ENCODE results near the gene SRD5A1.

The SRD5A1 gene

DNA sequence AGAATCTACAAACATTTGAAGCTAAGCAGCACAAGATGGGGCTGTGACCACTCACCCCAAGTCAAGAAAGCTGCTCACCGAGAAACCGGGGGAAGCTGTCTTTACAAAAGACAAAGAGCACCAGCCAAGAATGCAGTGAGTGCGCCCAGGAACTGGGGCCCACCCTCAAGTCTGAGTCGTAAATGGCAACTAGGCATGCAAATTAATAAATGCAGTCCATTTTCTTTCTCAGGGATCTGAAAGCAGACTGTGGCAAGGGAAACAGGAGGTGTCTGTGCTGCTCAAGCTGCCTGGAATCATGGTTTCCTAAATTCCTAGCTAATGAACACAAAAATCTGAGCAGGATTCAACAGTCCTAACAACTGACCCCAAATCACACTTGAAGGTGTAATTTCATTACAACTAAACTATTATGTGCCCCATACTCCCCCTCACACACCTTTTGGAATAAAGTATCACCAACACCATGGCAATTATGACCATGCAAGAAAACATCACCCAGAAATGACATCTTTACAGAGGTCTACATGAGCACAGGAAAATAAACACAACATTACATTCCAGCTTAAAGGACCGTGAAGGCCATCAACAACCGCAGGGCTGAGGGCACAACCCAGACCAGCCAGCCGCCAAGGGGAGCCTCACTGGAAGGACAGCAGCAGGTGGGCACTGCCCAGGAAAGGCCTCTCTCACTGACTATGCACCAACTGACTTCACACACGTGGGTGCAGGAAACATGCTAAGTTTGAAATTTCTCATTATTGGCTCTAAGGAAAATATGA, 18.0 kb upstream of the SRD5A1 start:
- no peaks in the 10 kb centered on the region for H3K27me3 ChIP-seq (ENCODE audit: control insufficient read depth, insufficient read depth, low read length)
- peaks cover 17% of the 10 kb centered on the region for H3K79me2 ChIP-seq
- H3K4me3 ChIP-seq (ENCODE audit: low read depth, low read length), result no peak overlapping the region
- no peak overlapping the region for H3K27ac ChIP-seq
- H2AFZ ChIP-seq, result no peak overlapping the region
- H3K4me2 ChIP-seq (ENCODE audit: low read length), result no peak overlapping the region
- H3K36me3 ChIP-seq (ENCODE audit: control insufficient read depth, insufficient read depth, low read length), result no peaks in the 10 kb centered on the region
- H3K9me3 ChIP-seq (ENCODE audit: control insufficient read depth, low read length), result no peaks in the 10 kb centered on the region
- H3K9ac ChIP-seq, result no peak overlapping the region
- TF ChIP-seq, protein P1, sequence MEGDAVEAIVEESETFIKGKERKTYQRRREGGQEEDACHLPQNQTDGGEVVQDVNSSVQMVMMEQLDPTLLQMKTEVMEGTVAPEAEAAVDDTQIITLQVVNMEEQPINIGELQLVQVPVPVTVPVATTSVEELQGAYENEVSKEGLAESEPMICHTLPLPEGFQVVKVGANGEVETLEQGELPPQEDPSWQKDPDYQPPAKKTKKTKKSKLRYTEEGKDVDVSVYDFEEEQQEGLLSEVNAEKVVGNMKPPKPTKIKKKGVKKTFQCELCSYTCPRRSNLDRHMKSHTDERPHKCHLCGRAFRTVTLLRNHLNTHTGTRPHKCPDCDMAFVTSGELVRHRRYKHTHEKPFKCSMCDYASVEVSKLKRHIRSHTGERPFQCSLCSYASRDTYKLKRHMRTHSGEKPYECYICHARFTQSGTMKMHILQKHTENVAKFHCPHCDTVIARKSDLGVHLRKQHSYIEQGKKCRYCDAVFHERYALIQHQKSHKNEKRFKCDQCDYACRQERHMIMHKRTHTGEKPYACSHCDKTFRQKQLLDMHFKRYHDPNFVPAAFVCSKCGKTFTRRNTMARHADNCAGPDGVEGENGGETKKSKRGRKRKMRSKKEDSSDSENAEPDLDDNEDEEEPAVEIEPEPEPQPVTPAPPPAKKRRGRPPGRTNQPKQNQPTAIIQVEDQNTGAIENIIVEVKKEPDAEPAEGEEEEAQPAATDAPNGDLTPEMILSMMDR (IDR thresholded peaks at IDR 0.05), result no peak
- H3K4me1 ChIP-seq, result no peaks in the 10 kb centered on the region

- Histone ChIP-seq H3K4me1 (no peaks in the 10 kb centered on the region), H2AFZ (no peak overlapping the region), H3K27ac (no peak overlapping the region), H3K27me3 (ENCODE audit: control insufficient read depth, insufficient read depth, low read length) (no peaks in the 10 kb centered on the region), H3K79me2 (peaks cover 22% of the 10 kb centered on the region), H3K9me3 (ENCODE audit: control insufficient read depth, low read length) (no peaks in the 10 kb centered on the region), H3K4me3 (ENCODE audit: low read depth, low read length) (no peak overlapping the region), H3K4me2 (ENCODE audit: low read length) (no peak overlapping the region), H3K9ac (no peak overlapping the region), H3K36me3 (ENCODE audit: control insufficient read depth, insufficient read depth, low read length) (no peaks in the 10 kb centered on the region)
- TF ChIP-seq, protein P1 (IDR thresholded peaks at IDR 0.05), result no peak
Observed at GRCh38 chr5:6616632-6617031, 16.6 kb upstream of the SRD5A1 start.

DNA sequence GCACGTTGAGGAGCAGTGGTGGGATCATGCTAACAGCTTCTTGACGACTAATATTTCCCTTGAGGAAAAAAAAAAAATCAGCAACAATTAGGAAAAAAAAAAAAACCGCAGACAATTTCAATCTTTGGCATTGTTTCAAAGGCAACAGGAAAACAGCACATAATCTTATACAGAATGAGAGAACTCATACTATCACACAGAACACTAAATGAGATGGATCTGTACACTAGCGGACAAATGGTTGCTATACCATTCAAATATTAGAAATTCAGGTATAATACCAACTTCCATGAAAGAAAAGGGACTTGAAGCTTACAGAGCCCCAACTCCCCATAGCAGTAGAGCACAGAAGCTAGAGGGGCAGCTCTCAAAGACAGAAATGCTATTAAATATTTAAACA, 10.0 kb upstream of the SRD5A1 start:
- TF ChIP-seq, protein P1 (IDR thresholded peaks at IDR 0.05), result no peak
- Histone ChIP-seq H2AFZ (no peak overlapping the region), H3K27ac (no peak overlapping the region), H3K9me3 (ENCODE audit: control insufficient read depth, low read length) (no peaks in the 10 kb centered on the region), H3K4me1 (no peaks in the 10 kb centered on the region), H3K36me3 (ENCODE audit: control insufficient read depth, insufficient read depth, low read length) (no peaks in the 10 kb centered on the region), H3K27me3 (ENCODE audit: control insufficient read depth, insufficient read depth, low read length) (no peaks in the 10 kb centered on the region), H3K4me2 (ENCODE audit: low read length) (no peak overlapping the region), H3K4me3 (ENCODE audit: low read depth, low read length) (no peak overlapping the region), H3K79me2 (peaks cover 31% of the 10 kb centered on the region), H3K9ac (no peak overlapping the region)

- H3K9me3 ChIP-seq (ENCODE audit: control insufficient read depth, low read length), result no peaks in the 10 kb centered on the region
- TF ChIP-seq, protein P1 (IDR thresholded peaks at IDR 0.05), result no peak
- H2AFZ ChIP-seq, result no peak overlapping the region
- no peaks in the 10 kb centered on the region for H3K27me3 ChIP-seq (ENCODE audit: control insufficient read depth, insufficient read depth, low read length)
- no peak overlapping the region for H3K9ac ChIP-seq
- no peak overlapping the region for H3K4me2 ChIP-seq (ENCODE audit: low read length)
- H3K36me3 ChIP-seq (ENCODE audit: control insufficient read depth, insufficient read depth, low read length), result no peaks in the 10 kb centered on the region
- peaks cover 33% of the 10 kb centered on the region for H3K79me2 ChIP-seq
- H3K4me1 ChIP-seq, result no peaks in the 10 kb centered on the region
- H3K27ac ChIP-seq, result no peak overlapping the region
- no peak overlapping the region for H3K4me3 ChIP-seq (ENCODE audit: low read depth, low read length)
Observed at GRCh38 chr5:6623941-6624340, 9.3 kb upstream of the SRD5A1 start.

GRCh38 chr5:6626508-6626907, 6.7 kb upstream of the SRD5A1 start:
- no peak overlapping the region for H3K27ac ChIP-seq
- H2AFZ ChIP-seq, result no peak overlapping the region
- TF ChIP-seq, protein P1 (IDR thresholded peaks at IDR 0.05), result no peak
- peaks cover 41% of the 10 kb centered on the region for H3K79me2 ChIP-seq
- H3K9ac ChIP-seq, result no peak overlapping the region
- H3K4me3 ChIP-seq (ENCODE audit: low read depth, low read length), result no peak overlapping the region
- H3K36me3 ChIP-seq (ENCODE audit: control insufficient read depth, insufficient read depth, low read length), result no peaks in the 10 kb centered on the region
- H3K4me2 ChIP-seq (ENCODE audit: low read length), result no peak overlapping the region
- no peaks in the 10 kb centered on the region for H3K27me3 ChIP-seq (ENCODE audit: control insufficient read depth, insufficient read depth, low read length)
- H3K4me1 ChIP-seq, result no peaks in the 10 kb centered on the region
- no peaks in the 10 kb centered on the region for H3K9me3 ChIP-seq (ENCODE audit: control insufficient read depth, low read length)
